H9 (cell line): ENCODE results near the gene FAM53C. TPM values are rescaled to one million over a fixed set of nuclear protein-coding genes. Genes with fewer than 3 reads are reported as not detected.

ENCODE experiments used
- DNase-seq: peaks from one replicate; pipeline ENCODE4 v3.0.0-alpha.2; 2017
- H2AFZ ChIP-seq: one replicate; pipeline ENCODE4 v1.6.1; 2013; ENCODE audit warnings: mild to moderate bottlenecking, low read length, control low read depth, moderate library complexity
- H2AK5ac ChIP-seq: 2 replicates; pipeline ENCODE4 v1.6.1; 2013; ENCODE audit warnings: low read length, control low read depth, mixed read lengths; ENCODE audit not compliant: insufficient read length
- H2BK120ac ChIP-seq: one replicate; pipeline ENCODE4 v1.6.1; 2013; ENCODE audit warnings: low read depth, mild to moderate bottlenecking, low read length, control low read depth, inconsistent platforms; ENCODE audit not compliant: poor library complexity, severe bottlenecking
- H2BK12ac ChIP-seq: 2 replicates; pipeline ENCODE4 v1.6.1; 2013; ENCODE audit warnings: low read length, control low read depth, mixed read lengths, low read depth; ENCODE audit not compliant: insufficient read length
- H2BK15ac ChIP-seq: 2 replicates; pipeline ENCODE4 v1.6.1; 2013; ENCODE audit warnings: low read depth, low read length, control low read depth
- H2BK20ac ChIP-seq: one replicate; pipeline ENCODE4 v1.6.1; 2013; ENCODE audit warnings: low read depth, mild to moderate bottlenecking, low read length, control low read depth, inconsistent platforms; ENCODE audit not compliant: poor library complexity, severe bottlenecking
- H2BK5ac ChIP-seq: 2 replicates; pipeline ENCODE4 v1.6.1; 2013; ENCODE audit warnings: low read length, control low read depth, mixed read lengths; ENCODE audit not compliant: insufficient read length
- H3K14ac ChIP-seq: 2 replicates; pipeline ENCODE4 v1.6.1; 2013; ENCODE audit warnings: low read length, control low read depth; ENCODE audit not compliant: insufficient read depth
- H3K18ac ChIP-seq: 2 replicates; pipeline ENCODE4 v1.6.1; 2013; ENCODE audit warnings: low read depth, mild to moderate bottlenecking, mixed read lengths, low read length, control low read depth; ENCODE audit not compliant: insufficient read length
- H3K23ac ChIP-seq: 2 replicates; pipeline ENCODE4 v1.6.1; 2013; ENCODE audit warnings: low read length, control low read depth, mixed read lengths, low read depth; ENCODE audit not compliant: insufficient read length
- H3K23me2 ChIP-seq: 2 replicates; pipeline ENCODE4 v1.6.1; 2013; ENCODE audit warnings: low read depth, mild to moderate bottlenecking, mixed read lengths, low read length, control low read depth; ENCODE audit not compliant: insufficient read length, poor library complexity, severe bottlenecking
- H3K27ac ChIP-seq: 2 replicates; pipeline ENCODE4 v1.5.1; 2013; ENCODE audit warnings: low read length, control low read depth, mixed read lengths, low read depth; ENCODE audit not compliant: insufficient read length
- H3K27me3 ChIP-seq: 2 replicates; pipeline ENCODE4 v1.6.1; 2013; ENCODE audit warnings: low read length, control low read depth, inconsistent platforms; ENCODE audit not compliant: insufficient read depth
- H3K4ac ChIP-seq: 2 replicates; pipeline ENCODE4 v1.6.1; 2013; ENCODE audit warnings: low read depth, mild to moderate bottlenecking, control low read depth, inconsistent platforms, low read length, moderate library complexity
- H3K4me1 ChIP-seq: 2 replicates; pipeline ENCODE4 v1.6.1; 2013; ENCODE audit warnings: low read length, control low read depth, inconsistent platforms; ENCODE audit not compliant: insufficient read depth
- H3K4me2 ChIP-seq: 2 replicates; pipeline ENCODE4 v1.6.1; 2013; ENCODE audit warnings: low read length, control low read depth, mixed read lengths; ENCODE audit not compliant: insufficient read length, insufficient read depth
- H3K56ac ChIP-seq: 2 replicates; pipeline ENCODE4 v1.6.1; 2013; ENCODE audit warnings: low read depth, mild to moderate bottlenecking, mixed read lengths, low read length, control low read depth; ENCODE audit not compliant: insufficient read length
- H3K79me1 ChIP-seq: 2 replicates; pipeline ENCODE4 v1.6.1; 2013; ENCODE audit warnings: low read depth, mild to moderate bottlenecking, moderate library complexity, low read length, control low read depth, inconsistent platforms; ENCODE audit not compliant: insufficient read depth, poor library complexity, severe bottlenecking
- H3K79me2 ChIP-seq: 2 replicates; pipeline ENCODE4 v1.6.1; 2013; ENCODE audit warnings: low read length, control low read depth, inconsistent platforms; ENCODE audit not compliant: insufficient read depth
- H3K9ac ChIP-seq: 2 replicates; pipeline ENCODE4 v1.6.1; 2013; ENCODE audit warnings: low read length, control low read depth, mixed read lengths; ENCODE audit not compliant: insufficient read length; ENCODE audit errors: extremely low read depth
- H3K9me3 ChIP-seq: one replicate; pipeline ENCODE4 v1.6.1; 2013; ENCODE audit warnings: low read depth, low read length, inconsistent platforms; ENCODE audit not compliant: control insufficient read depth
- H3T11ph ChIP-seq: one replicate; pipeline ENCODE4 v1.6.1; 2013; ENCODE audit warnings: mild to moderate bottlenecking, low read length, control low read depth, inconsistent platforms
- H4K20me1 ChIP-seq: one replicate; pipeline ENCODE4 v1.6.1; 2013; ENCODE audit not compliant: control insufficient read depth, insufficient read length, insufficient read depth
- H4K5ac ChIP-seq: 2 replicates; pipeline ENCODE4 v1.6.1; 2013; ENCODE audit warnings: low read depth, mild to moderate bottlenecking, mixed read lengths, low read length, control low read depth; ENCODE audit not compliant: insufficient read length
- H4K8ac ChIP-seq: replicated peaks from 2 replicates; pipeline ENCODE4 v1.6.1; 2013; ENCODE audit warnings: low read length, control low read depth, mixed read lengths, low read depth; ENCODE audit not compliant: insufficient read length
- H4K91ac ChIP-seq: 2 replicates; pipeline ENCODE4 v1.6.1; 2013; ENCODE audit warnings: low read depth, mild to moderate bottlenecking, moderate library complexity, mixed read lengths, low read length, control low read depth; ENCODE audit not compliant: insufficient read length
- H3K27ac Mint-ChIP-seq, 3 experiments: 2 replicates in 2 of 3; 3 replicates in 1 of 3; pipeline ENCODE4 v1.8.0; 2020 to 2021; ENCODE audit warnings: mixed read lengths in 3 of 3, mild to moderate bottlenecking in 1 of 3, moderate library complexity in 1 of 3
- H3K27me3 Mint-ChIP-seq: 2 replicates; pipeline ENCODE4 v1.8.0; 2021; ENCODE audit warnings: low read depth, mild to moderate bottlenecking, moderate library complexity, mixed read lengths
- H3K36me3 Mint-ChIP-seq, 3 experiments: 2 replicates in 2 of 3; 3 replicates in 1 of 3; pipeline ENCODE4 v1.8.0; 2020 to 2021; ENCODE audit warnings: low read depth in 3 of 3, mixed read lengths in 3 of 3; ENCODE audit not compliant: insufficient read depth in 1 of 3
- H3K4me1 Mint-ChIP-seq, 2 experiments: 2 replicates each; pipeline ENCODE4 v1.8.0; 2020; ENCODE audit warnings: mixed read lengths in 2 of 2
- H3K4me3 Mint-ChIP-seq, 2 experiments: 2 replicates in 1 of 2; 3 replicates in 1 of 2; pipeline ENCODE4 v1.8.0; 2020 to 2021; ENCODE audit warnings: mild to moderate bottlenecking in 2 of 2, mixed read lengths in 2 of 2, moderate library complexity in 1 of 2
- H3K9me3 Mint-ChIP-seq, 2 experiments: 2 replicates in 1 of 2; 3 replicates in 1 of 2; pipeline ENCODE4 v1.8.0; 2020; ENCODE audit warnings: mild to moderate bottlenecking in 2 of 2, mixed read lengths in 2 of 2, moderate library complexity in 1 of 2
- CTCF ChIP-seq: fragments of 200-600 bp; sonication (generic); conservative IDR thresholded peaks from 3 replicates; pipeline ENCODE4 v1.8.0; 2021; ENCODE audit warnings: antibody characterized with exemption, mild to moderate bottlenecking
- WGBS: extraction: QIAGEN DNeasy Blood & Tissue Kit; methylation state at CpG from one replicate; pipeline ENCODE4 v1.1.7; 2013; ENCODE audit warnings: missing lambda C conversion rate, low lambda C conversion rate, mixed read lengths; ENCODE audit not compliant: insufficient read length; ENCODE audit errors: extremely low coverage; 5-methylcytosine and 5-hydroxymethylcytosine counted together
- total RNA-seq: library from RNA; stranded (reverse); gene quantifications from 2 replicates; pipeline ENCODE4 v1.2.1, GENCODE V29; 2021

The FAM53C gene
- total RNA-seq, 1 experiment from 2014 or later: 59.6 TPM

GRCh38 chr5:138303372-138303771, 34.7 kb upstream of the FAM53C start:
- WGBS: no CpG with 5 or more reads among the region's 6 CpGs
- Mint-ChIP-seq H3K27me3 (no peaks in the 10 kb centered on the region), H3K27ac (no peak overlapping the region; a peak in 1 of 7 replicates), H3K36me3 (peaks cover 6 to 19% (median 7%) of the 10 kb centered on the region in 3 experiments), H3K4me1 (peaks cover 0 to 3% of the 10 kb centered on the region in 2 experiments; a peak in 1 of 4 replicates), H3K9me3 (no peaks in the 10 kb centered on the region), H3K4me3 (no peak overlapping the region)
- H2AK5ac ChIP-seq: no peak overlapping the region
- H2BK5ac ChIP-seq: no peak overlapping the region
- no peaks in the 10 kb centered on the region for H3K4me1 ChIP-seq
- H3K14ac ChIP-seq: no peak overlapping the region
- H3K4me2 ChIP-seq: no peak overlapping the region
- H3K79me2 ChIP-seq: no peaks in the 10 kb centered on the region
- no peak overlapping the region for H2BK120ac ChIP-seq
- H4K8ac ChIP-seq: no peak overlapping the region
- H2BK12ac ChIP-seq: no peak overlapping the region
- no peaks in the 10 kb centered on the region for H3K79me1 ChIP-seq
- no peaks in the 10 kb centered on the region for H3K27me3 ChIP-seq
- no peak overlapping the region for H3K4ac ChIP-seq
- H2BK15ac ChIP-seq: no peak overlapping the region
- H4K20me1 ChIP-seq: no peaks in the 10 kb centered on the region
- no peaks in the 10 kb centered on the region for H3K23me2 ChIP-seq
- no peaks in the 10 kb centered on the region for H3K9me3 ChIP-seq
- H4K91ac ChIP-seq: no peak overlapping the region
- H3K23ac ChIP-seq: no peak overlapping the region
- no peak overlapping the region for H4K5ac ChIP-seq
- H2BK20ac ChIP-seq: no peak overlapping the region
- H3T11ph ChIP-seq: no peak overlapping the region
- H3K27ac ChIP-seq: no peak overlapping the region
- TF ChIP-seq CTCF: no peak
- H2AFZ ChIP-seq: no peak overlapping the region
- DNase-seq: no peak
- no peak overlapping the region for H3K18ac ChIP-seq
- H3K9ac ChIP-seq: no peak overlapping the region
- H3K56ac ChIP-seq: no peak overlapping the region
